GM20000 (cell line): ENCODE results near the gene MPV17L2.
A peak's percentile ranks its signal among the peaks of the same experiment; 100 is the strongest.
"Not testable (repeated sequence)": the region's sequence is repeated elsewhere in the genome, so short reads cannot be mapped to it uniquely, and the experiment has no call there.

Experiments used
- DNase-seq: peaks from one replicate; pipeline ENCODE4 v3.0.0; 2012; ENCODE audit warnings: low spot score
- TF ChIP-seq, protein P1 (sequence below): IDR thresholded peaks from 2 replicates; pipeline ENCODE4 v1.5.1; 2012; ENCODE audit warnings: mild to moderate bottlenecking, control low read depth; ENCODE audit errors: extremely low read depth, missing control alignments

MPV17L2 gene

DNA sequence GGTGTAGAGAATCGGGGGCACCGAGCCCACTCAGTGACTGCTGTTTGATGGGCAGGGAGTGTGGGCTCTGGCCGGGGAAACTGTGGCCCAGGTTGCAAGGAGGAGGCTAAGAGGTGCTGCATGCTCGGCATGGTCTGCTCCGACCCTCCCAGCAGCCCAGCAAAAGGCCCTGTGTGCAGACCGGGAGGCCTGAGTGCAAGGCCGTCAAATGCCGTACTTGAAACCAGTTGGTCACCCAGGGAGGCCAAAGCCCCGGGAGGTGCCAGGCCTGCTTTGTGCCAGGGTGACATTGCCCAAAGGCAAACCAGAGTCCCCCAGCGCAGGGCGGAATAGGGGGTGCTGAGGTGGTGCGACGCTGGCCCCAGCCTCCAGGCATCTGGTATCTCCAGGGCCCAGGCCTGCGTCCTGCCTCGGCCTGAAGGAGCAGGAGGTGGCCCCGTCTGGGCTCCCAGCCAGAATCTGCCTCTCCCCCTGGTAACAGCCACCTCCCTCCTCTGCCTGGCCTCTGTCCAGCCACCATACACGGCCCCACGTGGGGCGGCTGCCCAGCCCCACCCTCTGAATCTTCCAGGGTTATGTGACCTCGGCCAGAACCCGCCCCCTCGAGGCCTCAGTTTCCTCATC is 36.1 kb upstream of the MPV17L2 start:
- DNase-seq = no peak
- TF ChIP-seq, protein P1, sequence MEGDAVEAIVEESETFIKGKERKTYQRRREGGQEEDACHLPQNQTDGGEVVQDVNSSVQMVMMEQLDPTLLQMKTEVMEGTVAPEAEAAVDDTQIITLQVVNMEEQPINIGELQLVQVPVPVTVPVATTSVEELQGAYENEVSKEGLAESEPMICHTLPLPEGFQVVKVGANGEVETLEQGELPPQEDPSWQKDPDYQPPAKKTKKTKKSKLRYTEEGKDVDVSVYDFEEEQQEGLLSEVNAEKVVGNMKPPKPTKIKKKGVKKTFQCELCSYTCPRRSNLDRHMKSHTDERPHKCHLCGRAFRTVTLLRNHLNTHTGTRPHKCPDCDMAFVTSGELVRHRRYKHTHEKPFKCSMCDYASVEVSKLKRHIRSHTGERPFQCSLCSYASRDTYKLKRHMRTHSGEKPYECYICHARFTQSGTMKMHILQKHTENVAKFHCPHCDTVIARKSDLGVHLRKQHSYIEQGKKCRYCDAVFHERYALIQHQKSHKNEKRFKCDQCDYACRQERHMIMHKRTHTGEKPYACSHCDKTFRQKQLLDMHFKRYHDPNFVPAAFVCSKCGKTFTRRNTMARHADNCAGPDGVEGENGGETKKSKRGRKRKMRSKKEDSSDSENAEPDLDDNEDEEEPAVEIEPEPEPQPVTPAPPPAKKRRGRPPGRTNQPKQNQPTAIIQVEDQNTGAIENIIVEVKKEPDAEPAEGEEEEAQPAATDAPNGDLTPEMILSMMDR = no peak

- no peak for DNase-seq
- TF ChIP-seq, protein P1 = no peak
These were observed 35.5 kb upstream of the MPV17L2 start for GRCh38 chr19:18157465-18158063.

DNA sequence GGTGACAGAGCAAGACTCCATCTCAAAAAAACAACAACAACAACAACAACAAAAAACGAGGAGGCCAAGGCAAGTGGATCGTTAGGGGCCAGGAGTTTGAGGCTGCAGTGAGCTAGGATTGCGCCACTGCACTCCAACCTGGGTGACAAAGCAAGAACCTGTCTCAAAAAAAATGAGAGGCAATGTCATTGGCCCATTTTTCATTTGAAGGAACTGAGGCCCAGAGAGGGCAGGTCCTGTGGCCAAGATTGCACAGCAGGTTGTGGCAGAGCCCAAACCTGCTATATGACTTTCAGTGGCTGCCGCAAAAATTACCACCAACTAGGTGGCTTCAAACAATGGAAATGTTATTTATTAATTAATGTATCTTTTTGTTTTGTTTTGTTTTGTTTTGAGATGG is 34.6 kb upstream of the MPV17L2 start:
- DNase-seq = no peak

DNA sequence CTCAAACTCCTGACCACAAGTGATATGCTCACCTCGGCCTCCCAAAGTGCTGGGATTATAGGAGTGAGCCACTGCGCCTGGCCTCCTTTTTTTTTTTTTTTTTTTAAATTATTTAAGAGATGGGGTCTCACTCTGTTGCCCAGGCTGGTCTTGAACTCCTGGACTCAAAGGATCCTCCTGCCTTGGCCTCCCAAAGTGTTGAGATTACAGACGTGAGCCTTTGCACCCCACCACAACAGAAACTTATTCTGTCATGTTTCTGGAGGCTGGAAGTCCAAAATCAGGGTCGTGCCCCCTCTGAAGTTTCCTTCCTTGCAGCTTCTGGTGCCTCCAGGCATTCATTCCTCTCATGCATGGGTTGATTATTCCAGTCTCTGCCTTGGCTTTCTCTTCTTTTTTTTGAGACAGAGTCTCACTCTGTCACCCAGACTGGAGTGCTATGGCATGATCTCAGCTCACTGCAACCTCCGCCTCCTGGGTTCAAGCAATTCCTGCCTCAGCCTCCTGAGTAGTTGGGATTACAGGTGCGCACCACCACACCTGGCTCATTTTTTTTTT is 33.9 kb upstream of the MPV17L2 start:
- DNase-seq = not testable (repeated sequence)

More for the DNA sequence above, 34.6 kb upstream of the MPV17L2 start:
- TF ChIP-seq, protein P1 = no peak

DNA sequence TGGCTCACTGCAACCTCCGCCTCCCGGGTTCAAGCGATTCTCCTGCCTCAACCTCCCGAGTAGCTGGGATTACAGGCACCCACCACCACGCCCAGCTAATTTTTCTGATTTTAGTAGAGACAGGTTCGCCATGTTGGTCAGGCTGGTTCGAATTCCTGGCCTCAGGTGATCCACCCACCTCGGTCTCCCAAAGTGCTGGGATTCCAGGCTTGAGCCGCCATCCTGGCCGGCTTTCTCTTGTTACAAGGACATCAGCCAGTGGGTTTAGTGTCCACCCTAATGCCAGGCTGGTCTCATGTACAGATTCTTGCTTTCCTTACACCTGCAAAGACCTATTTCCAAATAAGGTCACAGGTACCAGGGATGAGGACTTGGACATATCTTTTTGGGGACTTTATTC is 33.2 kb upstream of the MPV17L2 start:
- no peak for DNase-seq
- TF ChIP-seq, protein P1 = no peak

DNA sequence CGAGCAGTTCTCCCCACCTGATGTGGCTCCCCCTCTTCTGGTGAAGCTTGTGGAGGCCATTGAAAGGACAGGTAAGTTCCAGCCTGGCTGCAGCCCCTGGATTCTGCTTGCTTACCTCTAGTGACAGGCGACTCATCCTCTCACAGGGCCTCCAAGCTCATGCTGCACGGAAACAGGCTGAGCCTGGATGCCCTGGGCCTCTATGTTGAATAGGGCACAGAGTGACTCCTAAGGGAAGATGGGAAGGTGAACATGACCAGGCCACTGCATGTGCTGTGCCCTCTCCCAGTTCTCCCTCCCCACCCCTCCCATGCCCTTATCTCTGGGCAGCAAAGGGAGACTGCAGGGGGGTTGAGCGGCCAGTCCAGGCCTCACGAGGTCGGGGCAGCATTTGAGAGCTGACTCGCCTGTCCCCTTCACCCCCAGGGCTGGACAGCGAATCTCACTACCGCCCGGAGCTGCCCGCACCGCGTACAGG is 32.5 kb upstream of the MPV17L2 start:
- TF ChIP-seq, protein P1 = no peak
- DNase-seq = no peak

GRCh38 chr19:18160971-18161635 is 31.9 kb upstream of the MPV17L2 start:
- peak; percentile 98 for DNase-seq
- TF ChIP-seq, protein P1 = peak; percentile 100

DNA sequence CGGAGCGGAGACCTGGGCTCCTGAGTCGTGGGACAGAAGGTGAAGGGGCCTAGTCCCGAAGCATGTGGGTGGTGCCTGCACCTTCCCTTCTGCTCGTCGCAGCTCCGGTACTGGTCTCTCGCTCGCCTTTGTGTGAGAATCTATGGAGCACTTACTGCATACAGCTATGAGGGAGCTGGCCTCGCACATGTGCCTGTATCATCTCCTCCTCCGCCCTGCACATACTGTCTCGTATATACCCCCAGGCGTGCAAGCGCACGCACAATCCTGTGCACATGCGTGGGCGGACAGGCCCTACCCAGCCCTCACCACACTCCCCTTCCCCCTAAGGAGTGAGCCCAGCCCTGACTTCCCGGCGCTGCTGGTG is 31.4 kb upstream of the MPV17L2 start:
- TF ChIP-seq, protein P1 = no peak
- no peak for DNase-seq
